GM19468 (cell line): ENCODE measurements around the gene ELOF1.
"Not testable (repeated sequence)": the region's sequence is repeated elsewhere in the genome, so short reads cannot be mapped to it uniquely, and the experiment has no call there.

Experiments used
- ATAC-seq: cut with Tn5 transposase; IDR thresholded peaks from one replicate; pipeline ENCODE4 v1.9.1; 2021; ENCODE audit warnings: mild to moderate bottlenecking, moderate library complexity, moderate number of reproducible peaks; ENCODE audit not compliant: unreplicated experiment; ENCODE audit errors: extremely low read depth

ELOF1 gene

GRCh38 chr19:11573354-11573753 is 14.3 kb upstream of the ELOF1 start:
- not testable (repeated sequence) for ATAC-seq

- no peak for ATAC-seq
Measured at GRCh38 chr19:11570039-11570462, 11.0 kb upstream of the ELOF1 start.

GRCh38 chr19:11566164-11566563 is 7.1 kb upstream of the ELOF1 start:
- ATAC-seq, result no peak

- ATAC-seq, result not testable (repeated sequence)
Measured at GRCh38 chr19:11565649-11565980, 6.6 kb upstream of the ELOF1 start.

- ATAC-seq, result not testable (repeated sequence)
Measured at GRCh38 chr19:11564082-11564807, 5.2 kb upstream of the ELOF1 start.

GRCh38 chr19:11563532-11563931 is 4.5 kb upstream of the ELOF1 start:
- ATAC-seq, result no peak

GRCh38 chr19:11560404-11561051 is 1.5 kb upstream of the ELOF1 start:
- ATAC-seq, result no peak

- no peak for ATAC-seq
Measured at GRCh38 chr19:11556634-11557420, 2.2 kb downstream of the ELOF1 start.

GRCh38 chr19:11555246-11555645 is 3.8 kb downstream of the ELOF1 start:
- no peak for ATAC-seq

GRCh38 chr19:11554160-11554559 is 4.9 kb downstream of the ELOF1 start:
- ATAC-seq, result no peak

- ATAC-seq, result no peak
Measured at GRCh38 chr19:11552666-11553372, 6.2 kb downstream of the ELOF1 start.

GRCh38 chr19:11551603-11552235 is 7.3 kb downstream of the ELOF1 start:
- ATAC-seq, result no peak

- no peak for ATAC-seq
Measured at GRCh38 chr19:11550265-11550664, 8.8 kb downstream of the ELOF1 start.

- ATAC-seq, result no peak
Measured at GRCh38 chr19:11549386-11549953, 9.6 kb downstream of the ELOF1 start.

GRCh38 chr19:11547929-11548700 is 10.9 kb downstream of the ELOF1 start:
- no peak for ATAC-seq

- no peak for ATAC-seq
Measured at GRCh38 chr19:11541238-11541637, 17.8 kb downstream of the ELOF1 start.

GRCh38 chr19:11540645-11541044 is 18.4 kb downstream of the ELOF1 start:
- no peak for ATAC-seq

- ATAC-seq, result no peak
Measured at GRCh38 chr19:11539495-11540365, 19.3 kb downstream of the ELOF1 start.
